DND-41 (cell line): ENCODE data around the gene SMARCA4.

Source experiments
- CTCF ChIP-seq: IDR thresholded peaks from 2 replicates; pipeline ENCODE4 v1.5.1; 2012; ENCODE audit warnings: borderline replicate concordance, low read length, moderate library complexity, mild to moderate bottlenecking; ENCODE audit not compliant: poor library complexity, severe bottlenecking; ENCODE audit errors: extremely low read depth
- EZH2 ChIP-seq: IDR thresholded peaks from 3 replicates; pipeline ENCODE4 v1.6.1; 2012; ENCODE audit warnings: borderline replicate concordance, low read depth, mild to moderate bottlenecking, moderate library complexity, low read length, inconsistent platforms; ENCODE audit not compliant: severe bottlenecking

- TF ChIP-seq CTCF (no peak), EZH2 (no peak)
Observed at GRCh38 chr19:10946958-10947657, 13.7 kb upstream of the SMARCA4 start.
